H1 (cell line): ENCODE results near the gene NDUFS8. TPM values are rescaled to one million over a fixed set of nuclear protein-coding genes. Genes with fewer than 3 reads are reported as not detected.
A peak's percentile ranks its signal among the peaks of the same experiment; 100 is the strongest.

Source experiments
- CTCF ChIA-PET: fragments of 300-600 bp; sonication (Branson Sonifier 250); formaldehyde crosslinking; loops from one replicate; lab custom pipeline; 2021; ENCODE audit not compliant: partially characterized antibody; lab: Charles Lee
- POLR2A ChIA-PET: fragments of 300-600 bp; sonication (Branson Sonifier 250); formaldehyde crosslinking; loops from one replicate; lab custom pipeline; 2021; ENCODE audit warnings: inconsistent platforms; ENCODE audit not compliant: partially characterized antibody; lab: Charles Lee
- DNase-seq, 2 experiments: peaks; one replicate each; pipeline versions ENCODE4 v3.0.0 to v3.0.0-alpha.2; 2010 to 2022; ENCODE audit warnings: low spot score in 2 of 2, low read depth in 1 of 2, mixed read lengths in 1 of 2
- FAIRE-seq: peaks from 2 replicates; lab custom pipeline; 2011; peaks lifted over from hg19 to GRCh38; lab: Jason Lieb, UNC
- H2AFZ ChIP-seq: 2 replicates; pipeline ENCODE4 v1.8.1; 2012; ENCODE audit warnings: low read length, inconsistent platforms
- H2AK5ac ChIP-seq: 2 replicates; pipeline ENCODE4 v1.6.1; 2013; ENCODE audit warnings: low read depth, low read length
- H2BK120ac ChIP-seq: replicated peaks from 2 replicates; pipeline ENCODE3; 2013; ENCODE audit warnings: low read depth, low read length, inconsistent platforms
- H2BK12ac ChIP-seq: 2 replicates; pipeline ENCODE4 v1.6.1; 2013; ENCODE audit warnings: low read depth, low read length
- H2BK15ac ChIP-seq: 2 replicates; pipeline ENCODE4 v1.6.1; 2013; ENCODE audit warnings: low read length
- H2BK20ac ChIP-seq: 2 replicates; pipeline ENCODE4 v1.6.1; 2013; ENCODE audit warnings: low read length
- H2BK5ac ChIP-seq: 2 replicates; pipeline ENCODE4 v1.6.1; 2013; ENCODE audit warnings: low read depth, low read length
- H3K14ac ChIP-seq: 2 replicates; pipeline ENCODE4 v1.6.1; 2013; ENCODE audit warnings: inconsistent platforms; ENCODE audit not compliant: insufficient read length
- H3K18ac ChIP-seq: 2 replicates; pipeline ENCODE4 v1.6.1; 2013; ENCODE audit warnings: low read length; ENCODE audit errors: extremely low read depth
- H3K23ac ChIP-seq: 2 replicates; pipeline ENCODE4 v1.6.1; 2013; ENCODE audit warnings: inconsistent platforms; ENCODE audit not compliant: insufficient read length
- H3K23me2 ChIP-seq: 2 replicates; pipeline ENCODE4 v1.6.1; 2013; ENCODE audit warnings: low read depth, low read length
- H3K27ac ChIP-seq: 2 replicates; pipeline ENCODE4 v1.6.1; 2011; ENCODE audit warnings: low read depth, low read length, inconsistent platforms
- H3K27me3 ChIP-seq, 4 experiments: replicated peaks in 1 of 4; 1 replicate in 1 of 4; 2 replicates in 3 of 4; pipeline versions ENCODE4 v1.6.1 to v1.8.1; 2011 to 2013; ENCODE audit warnings: low read length in 3 of 4, mild to moderate bottlenecking in 3 of 4, inconsistent platforms in 2 of 4, mixed read lengths in 2 of 4, moderate library complexity in 1 of 4; ENCODE audit not compliant: control insufficient read depth in 3 of 4, insufficient read depth in 3 of 4; ENCODE audit errors: extremely low read depth in 1 of 4
- H3K36me3 ChIP-seq, 4 experiments: 2 replicates each; pipeline versions ENCODE4 v1.6.1 to v1.8.1; 2011 to 2013; ENCODE audit warnings: mild to moderate bottlenecking in 4 of 4, low read length in 3 of 4, moderate library complexity in 2 of 4, control low read depth in 1 of 4, inconsistent platforms in 1 of 4; ENCODE audit not compliant: insufficient read depth in 4 of 4, control insufficient read depth in 2 of 4
- H3K4ac ChIP-seq: replicated peaks from 2 replicates; pipeline ENCODE3; 2013; ENCODE audit warnings: low read length, low read depth, mixed read lengths, inconsistent platforms; ENCODE audit not compliant: insufficient read length
- H3K4me1 ChIP-seq, 4 experiments: replicated peaks in 1 of 4; 1 replicate in 1 of 4; 2 replicates in 3 of 4; pipeline versions ENCODE4 v1.6.1 to v1.8.1; 2011 to 2013; ENCODE audit warnings: low read length in 3 of 4, inconsistent platforms in 2 of 4, mixed read lengths in 1 of 4; ENCODE audit not compliant: insufficient read depth in 4 of 4, control insufficient read depth in 3 of 4
- H3K4me2 ChIP-seq, 2 experiments: 2 replicates each; pipeline versions ENCODE4 v1.6.1 to v1.8.1; 2011 to 2013; ENCODE audit warnings: low read depth in 2 of 2, low read length in 2 of 2, control low read depth in 1 of 2, inconsistent platforms in 1 of 2, mild to moderate bottlenecking in 1 of 2; ENCODE audit not compliant: insufficient read depth in 1 of 2
- H3K4me3 ChIP-seq, 4 experiments: fragments of 200-600, 300-600 bp in 1 of 4; sonication (generic), shearing (Covaris generic), sonication (Bioruptor Twin) in 1 of 4; 2 replicates each; pipeline versions ENCODE4 v1.5.1 to v1.8.1; 2011 to 2016; ENCODE audit warnings: low read length in 4 of 4, low read depth in 3 of 4, control low read depth in 2 of 4, inconsistent platforms in 2 of 4, mild to moderate bottlenecking in 2 of 4, mixed read lengths in 1 of 4, moderate library complexity in 1 of 4; ENCODE audit not compliant: insufficient read depth in 2 of 4; ENCODE audit errors: extremely low read depth in 1 of 4
- H3K56ac ChIP-seq: replicated peaks from 2 replicates; pipeline ENCODE3; 2013; ENCODE audit warnings: low read depth, mild to moderate bottlenecking, mixed read lengths, low read length, inconsistent platforms; ENCODE audit not compliant: insufficient read length
- H3K79me1 ChIP-seq: 2 replicates; pipeline ENCODE4 v1.6.1; 2013; ENCODE audit warnings: low read depth, low read length, control low read depth
- H3K79me2 ChIP-seq, 2 experiments: 2 replicates each; pipeline versions ENCODE4 v1.6.1 to v1.8.1; 2012 to 2013; ENCODE audit warnings: low read length in 2 of 2, mild to moderate bottlenecking in 2 of 2, inconsistent platforms in 1 of 2; ENCODE audit not compliant: insufficient read depth in 2 of 2, control insufficient read depth in 1 of 2
- H3K9ac ChIP-seq, 4 experiments: replicated peaks in 1 of 4; 1 replicate in 1 of 4; 2 replicates in 3 of 4; pipeline versions ENCODE4 v1.6.1 to v1.8.1; 2011 to 2013; ENCODE audit warnings: low read depth in 3 of 4, low read length in 3 of 4, control low read depth in 2 of 4, mild to moderate bottlenecking in 2 of 4, moderate library complexity in 2 of 4, inconsistent platforms in 1 of 4; ENCODE audit errors: extremely low read depth in 1 of 4
- H3K9me3 ChIP-seq, 2 experiments: 2 replicates each; pipeline versions ENCODE4 v1.6.1 to v1.8.1; 2012 to 2013; ENCODE audit warnings: mild to moderate bottlenecking in 2 of 2, moderate library complexity in 2 of 2, control low read depth in 1 of 2, inconsistent platforms in 1 of 2, low read depth in 1 of 2, low read length in 1 of 2, mixed read lengths in 1 of 2; ENCODE audit not compliant: insufficient read depth in 2 of 2
- H4K20me1 ChIP-seq, 2 experiments: replicated peaks in 1 of 2; 2 replicates each; pipeline versions ENCODE3 to v1.8.1; 2011 to 2013; ENCODE audit warnings: inconsistent platforms in 2 of 2, low read length in 2 of 2, mild to moderate bottlenecking in 1 of 2; ENCODE audit not compliant: insufficient read depth in 2 of 2, control insufficient read depth in 1 of 2
- H4K5ac ChIP-seq: 2 replicates; pipeline ENCODE4 v1.6.1; 2013; ENCODE audit warnings: low read length, low read depth, mixed read lengths, inconsistent platforms; ENCODE audit not compliant: insufficient read length
- H4K8ac ChIP-seq: 2 replicates; pipeline ENCODE4 v1.8.0; 2013; ENCODE audit warnings: mild to moderate bottlenecking, moderate library complexity, low read length, inconsistent platforms; ENCODE audit not compliant: insufficient read depth; ENCODE audit errors: extremely low read depth
- H4K91ac ChIP-seq: replicated peaks from 2 replicates; pipeline ENCODE3; 2013; ENCODE audit warnings: low read length, mixed read lengths, inconsistent platforms; ENCODE audit not compliant: insufficient read length
- CEBPB ChIP-seq: IDR thresholded peaks from 2 replicates; pipeline ENCODE4 v1.6.1; 2012; ENCODE audit warnings: low read depth, low read length
- HDAC2 ChIP-seq, 2 experiments: fragments of 300-600 bp in 1 of 2; sonication (generic) in 1 of 2; IDR thresholded peaks; 2 replicates each; pipeline ENCODE4 v1.6.1; 2011 to 2012; ENCODE audit warnings: low read depth in 2 of 2, low read length in 2 of 2, mild to moderate bottlenecking in 2 of 2, moderate library complexity in 2 of 2, borderline replicate concordance in 1 of 2, inconsistent platforms in 1 of 2
- POLR2A ChIP-seq, 2 experiments: IDR thresholded peaks; 1 replicate in 1 of 2; 2 replicates in 1 of 2; pipeline ENCODE4 v1.6.1; 2011; ENCODE audit warnings: low read depth in 2 of 2, low read length in 2 of 2, mild to moderate bottlenecking in 2 of 2; ENCODE audit errors: control extremely low read depth in 1 of 2
- WGBS, 2 experiments: shearing (Covaris generic) in 1 of 2; methylation state at CpG; one replicate each; pipeline versions ENCODE4 v1.1.6 to v1.1.7; 2013 to 2015; ENCODE audit warnings: low lambda C conversion rate in 2 of 2, mixed read lengths in 2 of 2, inconsistent platforms in 1 of 2, low coverage in 1 of 2, missing lambda C conversion rate in 1 of 2; ENCODE audit not compliant: insufficient replicate concordance in 2 of 2, insufficient coverage in 1 of 2, insufficient read length in 1 of 2; ENCODE audit errors: extremely low coverage in 1 of 2, missing lambda C conversion rate in 1 of 2; 5-methylcytosine and 5-hydroxymethylcytosine counted together
- polyA plus RNA-seq, 7 experiments: library from polyadenylated mRNA; depleted of rRNA in 3 of 7; stranded (reverse) in 5 of 7; unstranded in 2 of 7; fragments of >200 nt in 5 of 7; fragments of 200-250 nt in 2 of 7; gene quantifications; 1 replicate in 5 of 7; 2 replicates in 1 of 7; 4 replicates in 1 of 7; pipeline versions ENCODE4 v1.2.1 to v1.2.3, GENCODE V29; 2011 to 2013; ENCODE audit warnings: missing spikeins in 2 of 7, mixed read lengths in 2 of 7
- total RNA-seq: library from RNA; stranded (reverse); fragmentation: NEBNext Ultra II Directional; extraction: Animal tissue kit (Norgen Biotek cat#: 25700); gene quantifications from 2 replicates; pipeline ENCODE4 v1.2.1, GENCODE V29; 2021

Gene NDUFS8
- total and polyA plus RNA-seq, 2 of the 8 experiments (the other 6 are each of a cell fraction or from before 2014, with no cell fraction given) = 182 to 291 TPM

GRCh38 chr11:68074584-68075352 is 44.3 kb downstream of the NDUFS8 start:
- H2BK20ac ChIP-seq = no peak overlapping the region
- no peaks in the 10 kb centered on the region for H3K4me1 ChIP-seq
- peaks cover 19 to 67% (median 43%) of the 10 kb centered on the region in 4 experiments for H3K36me3 ChIP-seq
- H3K23me2 ChIP-seq = no peaks in the 10 kb centered on the region
- H4K20me1 ChIP-seq = peaks cover 6 to 18% of the 10 kb centered on the region in 2 experiments
- POLR2A ChIA-PET = interaction anchor here (0.7 to 2.0 kb wide), 2 partner anchors 11 to 17 kb away, joined by 3 to 4 read pairs; no protein-coding TSS in a partner anchor
- H3K4me2 ChIP-seq = no peak overlapping the region
- no peak overlapping the region for H3K4me3 ChIP-seq
- H2BK5ac ChIP-seq = no peak overlapping the region
- no peak overlapping the region for H4K8ac ChIP-seq
- peaks cover 12% of the 10 kb centered on the region; the same call in 1 of the 2 replicates for H3K79me1 ChIP-seq
- no peaks in the 10 kb centered on the region for H3K27me3 ChIP-seq
- no peak overlapping the region for H2BK12ac ChIP-seq
- H2BK120ac ChIP-seq = no peak overlapping the region
- H3K18ac ChIP-seq = no peak overlapping the region
- DNase-seq (no peak), FAIRE-seq (no peak)
- 94% methylated on average over 10 of the region's 10 CpGs; no CpG with 5 or more reads in 1 of the 2 experiments for WGBS, 2 experiments
- no peak overlapping the region for H2AK5ac ChIP-seq
- no peaks in the 10 kb centered on the region for H3K9me3 ChIP-seq
- H4K5ac ChIP-seq = no peak overlapping the region
- no peak overlapping the region for H3K4ac ChIP-seq
- H3K27ac ChIP-seq = no peak overlapping the region
- no peak overlapping the region for H3K23ac ChIP-seq
- H2AFZ ChIP-seq = no peak overlapping the region
- peak; percentile 25; the same call in 1 of the 2 replicates for TF ChIP-seq CEBPB
- 0 out of 3 replicates have a peak, but pooled peaks of 1 of the 2 experiments have one; percentile 10 for TF ChIP-seq POLR2A (IDR thresholded peaks at IDR 0.05; ENCODE audit: control extremely low read depth in 1 of 2, low read depth in 2 of 2, low read length in 2 of 2)
- TF ChIP-seq HDAC2 (IDR thresholded peaks at IDR 0.05; ENCODE audit: borderline replicate concordance in 1 of 2, low read depth in 2 of 2, low read length in 2 of 2) = no peak
- TF ChIP-seq, all 59 proteins: peak for 2
- CTCF ChIA-PET = interaction anchor here (1.3 to 1.9 kb wide), 3 partner anchors 22 to 132 kb away, joined by 4 to 5 read pairs (median 4); partner anchors contain the start of gene TCIRG1
- Histone ChIP-seq H4K91ac (no peak overlapping the region), H3K9ac (no peak overlapping the region), H3K14ac (no peak overlapping the region), H3K79me2 (peaks cover 3 to 29% of the 10 kb centered on the region in 2 experiments), H2BK15ac (no peak overlapping the region), H3K56ac (no peak overlapping the region)
